ENCODE results near the gene TPPP2.

DNA sequence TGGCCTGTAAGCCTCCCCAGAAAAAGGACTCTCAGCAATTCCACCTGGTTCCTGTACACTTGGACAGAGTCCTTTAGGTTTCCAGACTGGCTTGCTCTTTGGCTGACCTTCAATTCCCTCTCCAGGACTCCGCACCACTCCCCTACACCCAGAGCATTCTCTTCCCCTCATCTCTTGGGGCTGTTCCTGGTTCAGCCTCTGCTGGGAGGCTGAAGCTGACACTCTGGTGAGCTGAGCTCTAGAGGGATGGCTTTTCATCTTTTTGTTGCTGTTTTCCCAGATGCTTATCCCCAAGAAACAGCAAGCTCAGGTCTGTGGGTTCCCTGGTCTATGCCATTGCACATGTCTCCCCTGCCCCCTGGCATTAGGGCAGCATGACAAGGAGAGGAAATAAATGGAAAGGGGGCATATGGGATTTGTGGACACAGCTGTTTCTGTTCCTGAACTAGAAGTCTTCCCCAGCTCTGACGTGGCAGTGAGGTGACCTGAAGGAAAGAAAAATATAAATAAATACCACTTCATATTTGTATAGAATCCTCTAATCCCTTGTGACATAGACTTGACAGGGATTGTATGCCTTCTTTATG, 13.5 kb downstream of the TPPP2 start:
- TF ChIP-seq, protein P1, sequence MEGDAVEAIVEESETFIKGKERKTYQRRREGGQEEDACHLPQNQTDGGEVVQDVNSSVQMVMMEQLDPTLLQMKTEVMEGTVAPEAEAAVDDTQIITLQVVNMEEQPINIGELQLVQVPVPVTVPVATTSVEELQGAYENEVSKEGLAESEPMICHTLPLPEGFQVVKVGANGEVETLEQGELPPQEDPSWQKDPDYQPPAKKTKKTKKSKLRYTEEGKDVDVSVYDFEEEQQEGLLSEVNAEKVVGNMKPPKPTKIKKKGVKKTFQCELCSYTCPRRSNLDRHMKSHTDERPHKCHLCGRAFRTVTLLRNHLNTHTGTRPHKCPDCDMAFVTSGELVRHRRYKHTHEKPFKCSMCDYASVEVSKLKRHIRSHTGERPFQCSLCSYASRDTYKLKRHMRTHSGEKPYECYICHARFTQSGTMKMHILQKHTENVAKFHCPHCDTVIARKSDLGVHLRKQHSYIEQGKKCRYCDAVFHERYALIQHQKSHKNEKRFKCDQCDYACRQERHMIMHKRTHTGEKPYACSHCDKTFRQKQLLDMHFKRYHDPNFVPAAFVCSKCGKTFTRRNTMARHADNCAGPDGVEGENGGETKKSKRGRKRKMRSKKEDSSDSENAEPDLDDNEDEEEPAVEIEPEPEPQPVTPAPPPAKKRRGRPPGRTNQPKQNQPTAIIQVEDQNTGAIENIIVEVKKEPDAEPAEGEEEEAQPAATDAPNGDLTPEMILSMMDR (IDR thresholded peaks at IDR 0.05) = no peak
- TF ChIP-seq, protein P2, sequence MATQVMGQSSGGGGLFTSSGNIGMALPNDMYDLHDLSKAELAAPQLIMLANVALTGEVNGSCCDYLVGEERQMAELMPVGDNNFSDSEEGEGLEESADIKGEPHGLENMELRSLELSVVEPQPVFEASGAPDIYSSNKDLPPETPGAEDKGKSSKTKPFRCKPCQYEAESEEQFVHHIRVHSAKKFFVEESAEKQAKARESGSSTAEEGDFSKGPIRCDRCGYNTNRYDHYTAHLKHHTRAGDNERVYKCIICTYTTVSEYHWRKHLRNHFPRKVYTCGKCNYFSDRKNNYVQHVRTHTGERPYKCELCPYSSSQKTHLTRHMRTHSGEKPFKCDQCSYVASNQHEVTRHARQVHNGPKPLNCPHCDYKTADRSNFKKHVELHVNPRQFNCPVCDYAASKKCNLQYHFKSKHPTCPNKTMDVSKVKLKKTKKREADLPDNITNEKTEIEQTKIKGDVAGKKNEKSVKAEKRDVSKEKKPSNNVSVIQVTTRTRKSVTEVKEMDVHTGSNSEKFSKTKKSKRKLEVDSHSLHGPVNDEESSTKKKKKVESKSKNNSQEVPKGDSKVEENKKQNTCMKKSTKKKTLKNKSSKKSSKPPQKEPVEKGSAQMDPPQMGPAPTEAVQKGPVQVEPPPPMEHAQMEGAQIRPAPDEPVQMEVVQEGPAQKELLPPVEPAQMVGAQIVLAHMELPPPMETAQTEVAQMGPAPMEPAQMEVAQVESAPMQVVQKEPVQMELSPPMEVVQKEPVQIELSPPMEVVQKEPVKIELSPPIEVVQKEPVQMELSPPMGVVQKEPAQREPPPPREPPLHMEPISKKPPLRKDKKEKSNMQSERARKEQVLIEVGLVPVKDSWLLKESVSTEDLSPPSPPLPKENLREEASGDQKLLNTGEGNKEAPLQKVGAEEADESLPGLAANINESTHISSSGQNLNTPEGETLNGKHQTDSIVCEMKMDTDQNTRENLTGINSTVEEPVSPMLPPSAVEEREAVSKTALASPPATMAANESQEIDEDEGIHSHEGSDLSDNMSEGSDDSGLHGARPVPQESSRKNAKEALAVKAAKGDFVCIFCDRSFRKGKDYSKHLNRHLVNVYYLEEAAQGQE (IDR thresholded peaks at IDR 0.05; ENCODE audit: insufficient read depth in 1 of 2, low read depth in 2 of 2, low read length in 1 of 2) = no peak
- no peak for TF ChIP-seq SIN3A (IDR thresholded peaks at IDR 0.05; ENCODE audit: borderline replicate concordance, insufficient read depth, low read depth, low read length)
